K562 (cell line): ENCODE measurements around the gene PAF1. TPM values are rescaled to one million over a fixed set of nuclear protein-coding genes. Genes with fewer than 3 reads are reported as not detected.

ENCODE experiments used
- ARID1B ChIP-seq: fragments of 450-650 bp; IDR thresholded peaks from 2 replicates; pipeline ENCODE4 v1.6.1; 2016; ENCODE audit warnings: antibody characterized with exemption, mild to moderate bottlenecking, inconsistent platforms
- BCLAF1 ChIP-seq, 2 experiments: fragments of 450-650 bp in 1 of 2; IDR thresholded peaks; 2 replicates each; pipeline ENCODE4 v1.6.1; 2011 to 2017; ENCODE audit warnings: low read depth in 2 of 2, antibody characterized with exemption in 1 of 2, borderline replicate concordance in 1 of 2, low read length in 1 of 2, mild to moderate bottlenecking in 1 of 2, mixed read lengths in 1 of 2; ENCODE audit not compliant: control insufficient read depth in 1 of 2
- BHLHE40 ChIP-seq: IDR thresholded peaks from 2 replicates; pipeline ENCODE4 v1.6.1; 2011; ENCODE audit warnings: low read length, improper control_type of control experiment
- BRD9 ChIP-seq: fragments of 450-650 bp; IDR thresholded peaks from 2 replicates; pipeline ENCODE4 v1.6.1; 2018; ENCODE audit warnings: low read depth; ENCODE audit not compliant: partially characterized antibody
- CAMTA2 ChIP-seq: fragments of 250-450 bp; sonication (Bioruptor Pico); conservative IDR thresholded peaks from 2 replicates; pipeline ENCODE4 v1.5.1; 2022
- KDM4B ChIP-seq, 2 experiments: fragments of 450-650 bp in 1 of 2; sonication (generic) in 1 of 2; IDR thresholded peaks; 2 replicates each; pipeline ENCODE4 v1.6.1; 2016 to 2017; ENCODE audit warnings: borderline replicate concordance in 2 of 2, antibody characterized with exemption in 1 of 2, low read depth in 1 of 2, mild to moderate bottlenecking in 1 of 2
- NR1H2 ChIP-seq: sonication (generic); formaldehyde crosslinking; IDR thresholded peaks from 2 replicates; pipeline ENCODE4 v1.4.0; 2020; ENCODE audit warnings: mild to moderate bottlenecking, missing genetic modification reagents
- POLR2A ChIP-seq: fragments of 450-650 bp; conservative IDR thresholded peaks from 2 replicates; pipeline ENCODE4 v1.6.1; 2016
- TCF7L2 ChIP-seq: fragments of 150-350 bp; IDR thresholded peaks from 2 replicates; pipeline ENCODE4 v1.6.1; 2016; ENCODE audit warnings: low read depth, mild to moderate bottlenecking, low read length, moderate library complexity
- ZNF740 ChIP-seq, 3 experiments: fragments of 200-800 bp in 1 of 3; sonication (Bioruptor generic) in 1 of 3; sonication (generic) in 1 of 3; formaldehyde crosslinking in 1 of 3; IDR thresholded peaks; 2 replicates each; pipeline versions ENCODE4 v1.6.1 to v1.8.0; 2016 to 2022; ENCODE audit warnings: mild to moderate bottlenecking in 2 of 3, missing compliant biosample characterization in 2 of 3, missing genetic modification characterization in 2 of 3, missing genetic modification reagents in 1 of 3
- polyA plus RNA-seq, 8 experiments: library from polyadenylated mRNA; depleted of rRNA in 4 of 8; stranded (reverse) in 5 of 8; unstranded in 3 of 8; fragments of >200 nt; fragmentation: Nextera tagmentation in 2 of 8; fragmentation: Illumina TruSeq in 1 of 8; extraction: Ambion mirVana in 2 of 8; extraction: Trizol in 1 of 8; gene quantifications; 2 replicates each; pipeline versions ENCODE4 v1.2.1 to v1.2.3, GENCODE V29; 2011 to 2014; ENCODE audit warnings: inconsistent platforms in 1 of 8, missing spikeins in 1 of 8
- total RNA-seq, 7 experiments: library from RNA; depleted of rRNA in 6 of 7; stranded (reverse); fragments of >200 nt in 6 of 7; fragmentation: Illumina TruSeq in 2 of 7; extraction: Trizol in 2 of 7; gene quantifications; 2 replicates each; pipeline versions ENCODE4 v1.2.1 to v1.2.3, GENCODE V29; 2011 to 2021; ENCODE audit warnings: low replicate concordance in 1 of 7
- TF ChIP-seq, protein P1 (sequence below): fragments of 450-650 bp; IDR thresholded peaks from 2 replicates; pipeline ENCODE4 v1.6.1; 2018; ENCODE audit not compliant: partially characterized antibody
- TF ChIP-seq, protein P2 (sequence below): fragments of 450-650 bp; IDR thresholded peaks from 2 replicates; pipeline ENCODE4 v1.7.1; 2018; ENCODE audit warnings: mild to moderate bottlenecking, low read depth; ENCODE audit not compliant: partially characterized antibody

The PAF1 gene
- total and polyA plus RNA-seq, 9 of the 15 experiments (the other 6 are each of a cell fraction or from before 2014, with no cell fraction given) = 1.5 to 45.0 (median 33.8) TPM

GRCh38 chr19:39412100-39412866, 21.4 kb upstream of the PAF1 start, which contains the start of gene PLEKHG2 (continued):
- TF ChIP-seq KDM4B (IDR thresholded peaks at IDR 0.05; ENCODE audit: borderline replicate concordance in 2 of 2, low read depth in 1 of 2) = no peak; a peak in 1 of 4 replicates
- peak; percentile 60 for TF ChIP-seq ARID1B
- TF ChIP-seq NR1H2 (CRISPR knock-in tag) = peak; percentile 59; the same call in 1 of the 2 replicates
- peak; percentile 81 for TF ChIP-seq POLR2A
- peak; percentile 71 for TF ChIP-seq BRD9
- TF ChIP-seq TCF7L2 = no peak
- TF ChIP-seq, protein P1, sequence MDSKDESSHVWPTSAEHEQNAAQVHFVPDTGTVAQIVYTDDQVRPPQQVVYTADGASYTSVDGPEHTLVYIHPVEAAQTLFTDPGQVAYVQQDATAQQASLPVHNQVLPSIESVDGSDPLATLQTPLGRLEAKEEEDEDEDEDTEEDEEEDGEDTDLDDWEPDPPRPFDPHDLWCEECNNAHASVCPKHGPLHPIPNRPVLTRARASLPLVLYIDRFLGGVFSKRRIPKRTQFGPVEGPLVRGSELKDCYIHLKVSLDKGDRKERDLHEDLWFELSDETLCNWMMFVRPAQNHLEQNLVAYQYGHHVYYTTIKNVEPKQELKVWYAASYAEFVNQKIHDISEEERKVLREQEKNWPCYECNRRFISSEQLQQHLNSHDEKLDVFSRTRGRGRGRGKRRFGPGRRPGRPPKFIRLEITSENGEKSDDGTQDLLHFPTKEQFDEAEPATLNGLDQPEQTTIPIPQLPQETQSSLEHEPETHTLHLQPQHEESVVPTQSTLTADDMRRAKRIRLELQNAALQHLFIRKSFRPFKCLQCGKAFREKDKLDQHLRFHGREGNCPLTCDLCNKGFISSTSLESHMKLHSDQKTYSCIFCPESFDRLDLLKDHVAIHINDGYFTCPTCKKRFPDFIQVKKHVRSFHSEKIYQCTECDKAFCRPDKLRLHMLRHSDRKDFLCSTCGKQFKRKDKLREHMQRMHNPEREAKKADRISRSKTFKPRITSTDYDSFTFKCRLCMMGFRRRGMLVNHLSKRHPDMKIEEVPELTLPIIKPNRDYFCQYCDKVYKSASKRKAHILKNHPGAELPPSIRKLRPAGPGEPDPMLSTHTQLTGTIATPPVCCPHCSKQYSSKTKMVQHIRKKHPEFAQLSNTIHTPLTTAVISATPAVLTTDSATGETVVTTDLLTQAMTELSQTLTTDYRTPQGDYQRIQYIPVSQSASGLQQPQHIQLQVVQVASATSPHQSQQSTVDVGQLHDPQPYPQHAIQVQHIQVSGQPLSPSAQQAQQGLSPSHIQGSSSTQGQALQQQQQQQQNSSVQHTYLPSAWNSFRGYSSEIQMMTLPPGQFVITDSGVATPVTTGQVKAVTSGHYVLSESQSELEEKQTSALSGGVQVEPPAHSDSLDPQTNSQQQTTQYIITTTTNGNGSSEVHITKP = peak; percentile 17
- peak; percentile 4; the same call in 1 of the 2 replicates for TF ChIP-seq ZNF740 (CRISPR knock-in tag; IDR thresholded peaks at IDR 0.05)
- peak in 1 of 2 experiments; percentile 79; a peak in 1 of 4 replicates for TF ChIP-seq ZNF740 (tag; IDR thresholded peaks at IDR 0.05)
- TF ChIP-seq BHLHE40 = peak; percentile 99
- 0 out of 4 replicates have a peak, but pooled peaks of 1 of the 2 experiments have one; percentile 43 for TF ChIP-seq BCLAF1 (IDR thresholded peaks at IDR 0.05; ENCODE audit: borderline replicate concordance in 1 of 2, control insufficient read depth in 1 of 2, low read depth in 2 of 2, low read length in 1 of 2)
- TF ChIP-seq CAMTA2 (CRISPR knock-in tag) = 0 out of 2 replicates have a peak, but pooled peaks have one; percentile 59
- TF ChIP-seq, protein P2, sequence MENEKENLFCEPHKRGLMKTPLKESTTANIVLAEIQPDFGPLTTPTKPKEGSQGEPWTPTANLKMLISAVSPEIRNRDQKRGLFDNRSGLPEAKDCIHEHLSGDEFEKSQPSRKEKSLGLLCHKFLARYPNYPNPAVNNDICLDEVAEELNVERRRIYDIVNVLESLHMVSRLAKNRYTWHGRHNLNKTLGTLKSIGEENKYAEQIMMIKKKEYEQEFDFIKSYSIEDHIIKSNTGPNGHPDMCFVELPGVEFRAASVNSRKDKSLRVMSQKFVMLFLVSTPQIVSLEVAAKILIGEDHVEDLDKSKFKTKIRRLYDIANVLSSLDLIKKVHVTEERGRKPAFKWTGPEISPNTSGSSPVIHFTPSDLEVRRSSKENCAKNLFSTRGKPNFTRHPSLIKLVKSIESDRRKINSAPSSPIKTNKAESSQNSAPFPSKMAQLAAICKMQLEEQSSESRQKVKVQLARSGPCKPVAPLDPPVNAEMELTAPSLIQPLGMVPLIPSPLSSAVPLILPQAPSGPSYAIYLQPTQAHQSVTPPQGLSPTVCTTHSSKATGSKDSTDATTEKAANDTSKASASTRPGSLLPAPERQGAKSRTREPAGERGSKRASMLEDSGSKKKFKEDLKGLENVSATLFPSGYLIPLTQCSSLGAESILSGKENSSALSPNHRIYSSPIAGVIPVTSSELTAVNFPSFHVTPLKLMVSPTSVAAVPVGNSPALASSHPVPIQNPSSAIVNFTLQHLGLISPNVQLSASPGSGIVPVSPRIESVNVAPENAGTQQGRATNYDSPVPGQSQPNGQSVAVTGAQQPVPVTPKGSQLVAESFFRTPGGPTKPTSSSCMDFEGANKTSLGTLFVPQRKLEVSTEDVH = peak; percentile 64
